ENCODE results near the gene SLC12A3. TPM values are rescaled to one million over a fixed set of nuclear protein-coding genes. Genes with fewer than 3 reads are reported as not detected.

SLC12A3 gene
- polyA plus RNA-seq, 1 donor from 2014 or later, result 1.6 TPM

GRCh38 chr16:56939801-56940200, 74.8 kb downstream of the SLC12A3 start:
- Mint-ChIP-seq H3K36me3 (peaks cover 43% of the 10 kb centered on the region), H3K27ac (peak overlapping the region in 2 of 3 donors; percentile 58 to 98), H3K4me1 (peaks cover 68 to 80% (median 79%) of the 10 kb centered on the region in 3 donors), H3K4me3 (peak overlapping the region in 3 of 4 donors; percentile 85 to 100 (median 91)), H3K9me3 (no peaks in the 10 kb centered on the region), H3K27me3 (peaks cover 4% of the 10 kb centered on the region)

DNA sequence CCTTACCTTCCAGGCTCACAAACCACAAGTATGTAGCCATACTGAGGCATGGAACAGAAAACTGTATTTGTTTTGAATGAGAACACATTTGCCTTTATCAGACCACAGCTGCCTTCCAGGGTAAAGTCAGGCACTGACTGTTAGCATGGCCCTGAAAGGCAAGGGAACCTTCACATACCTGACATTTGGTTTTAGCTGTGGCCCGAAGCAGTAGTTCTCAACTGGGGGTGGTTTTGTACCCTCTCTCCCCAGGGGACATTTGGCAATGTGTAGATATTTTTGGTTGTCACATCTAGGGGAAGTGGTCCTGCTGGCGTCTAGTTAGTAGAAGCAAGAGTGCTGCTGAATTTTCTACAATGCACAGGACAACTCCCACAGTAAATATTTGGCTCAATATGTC, 76.1 kb downstream of the SLC12A3 start:
- Mint-ChIP-seq H3K9me3 (no peaks in the 10 kb centered on the region), H3K4me1 (peaks cover 61 to 72% (median 71%) of the 10 kb centered on the region in 3 donors), H3K27ac (peak overlapping the region; percentile 58 to 98 (median 76)), H3K27me3 (peaks cover 4% of the 10 kb centered on the region), H3K36me3 (peaks cover 34% of the 10 kb centered on the region), H3K4me3 (peak overlapping the region; percentile 44 to 100 (median 84))

GRCh38 chr16:56941856-56942331, 76.9 kb downstream of the SLC12A3 start:
- Mint-ChIP-seq H3K27ac (peak overlapping the region; percentile 80 to 98 (median 97)), H3K36me3 (peaks cover 29% of the 10 kb centered on the region), H3K4me3 (peak overlapping the region in 3 of 4 donors; percentile 76 to 84 (median 77)), H3K4me1 (peaks cover 61 to 68% (median 68%) of the 10 kb centered on the region in 3 donors), H3K27me3 (peaks cover 4% of the 10 kb centered on the region), H3K9me3 (no peaks in the 10 kb centered on the region)

GRCh38 chr16:56943761-56944375, 78.9 kb downstream of the SLC12A3 start:
- H3K27me3 Mint-ChIP-seq, result peaks cover 2% of the 10 kb centered on the region
- no peaks in the 10 kb centered on the region for H3K9me3 Mint-ChIP-seq
- H3K4me3 Mint-ChIP-seq, result peak overlapping the region in 2 of 4 donors; percentile 39 to 77
- H3K36me3 Mint-ChIP-seq, result peaks cover 17% of the 10 kb centered on the region
- peaks cover 48 to 58% (median 55%) of the 10 kb centered on the region in 3 donors for H3K4me1 Mint-ChIP-seq
- peak overlapping the region; percentile 80 to 98 (median 97) for H3K27ac Mint-ChIP-seq

GRCh38 chr16:56944954-56945839, 80.2 kb downstream of the SLC12A3 start:
- H3K36me3 Mint-ChIP-seq, result peaks cover 9% of the 10 kb centered on the region
- peaks cover 35 to 55% (median 50%) of the 10 kb centered on the region in 3 donors for H3K4me1 Mint-ChIP-seq

GRCh38 chr16:56945847-56946527, 81.0 kb downstream of the SLC12A3 start:
- H3K36me3 Mint-ChIP-seq, result peaks cover 9% of the 10 kb centered on the region
- H3K4me3 Mint-ChIP-seq, result peak overlapping the region in 1 of 4 donors; percentile 39
- H3K27ac Mint-ChIP-seq, result peak overlapping the region; percentile 54 to 92 (median 80)
- peaks cover 37 to 55% (median 51%) of the 10 kb centered on the region in 3 donors for H3K4me1 Mint-ChIP-seq
- no peaks in the 10 kb centered on the region for H3K9me3 Mint-ChIP-seq
- H3K27me3 Mint-ChIP-seq, result no peaks in the 10 kb centered on the region

More at GRCh38 chr16:56944954-56945839, 80.2 kb downstream of the SLC12A3 start:
- peak overlapping the region; percentile 80 to 97 (median 80) for H3K27ac Mint-ChIP-seq
- H3K9me3 Mint-ChIP-seq, result no peaks in the 10 kb centered on the region
- no peaks in the 10 kb centered on the region for H3K27me3 Mint-ChIP-seq
- peak overlapping the region in 2 of 4 donors; percentile 12 to 64 for H3K4me3 Mint-ChIP-seq

DNA sequence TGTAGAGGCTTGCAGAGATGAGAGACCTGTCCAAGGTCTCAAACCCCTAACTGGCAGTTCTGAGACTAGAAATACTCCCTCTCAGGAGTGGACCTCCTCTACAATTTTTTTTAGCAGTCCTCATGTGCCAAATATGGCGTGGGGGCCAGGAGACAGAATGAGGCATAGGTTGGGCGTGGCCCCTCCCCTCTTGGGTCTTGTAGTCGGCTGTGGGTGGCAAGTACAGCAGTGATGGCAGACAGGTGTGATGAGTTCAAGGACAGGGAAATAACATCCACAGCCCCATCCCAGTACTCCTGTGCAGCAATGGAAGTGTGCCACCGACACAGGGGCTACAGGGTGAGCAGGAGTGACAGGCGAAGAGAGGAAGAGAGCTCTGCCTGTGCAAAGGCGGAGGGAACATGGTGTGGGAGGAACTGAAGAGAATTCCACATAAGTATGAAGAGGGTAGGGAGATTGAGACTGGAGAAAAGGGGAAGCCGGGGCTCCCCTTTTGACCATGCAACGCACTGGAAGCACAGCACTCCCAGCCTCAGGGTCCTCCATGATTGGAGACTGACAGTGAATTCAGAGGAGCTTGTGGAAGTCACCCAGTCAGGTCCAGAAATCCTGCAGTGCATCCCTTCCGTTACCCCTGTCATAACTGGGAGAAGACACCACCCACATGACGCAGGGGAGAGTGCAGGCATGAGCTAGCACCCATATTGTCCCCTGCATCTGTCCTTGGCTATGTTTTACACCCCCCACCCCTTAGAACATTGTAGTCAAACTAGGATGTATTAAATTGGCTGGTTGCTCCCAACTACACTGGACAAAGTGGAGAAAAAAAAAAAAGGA, 82.0 kb downstream of the SLC12A3 start:
- Mint-ChIP-seq H3K36me3 (peaks cover 8% of the 10 kb centered on the region), H3K27ac (peak overlapping the region; percentile 67 to 92 (median 80)), H3K4me3 (no peak overlapping the region), H3K27me3 (no peaks in the 10 kb centered on the region), H3K4me1 (peaks cover 37 to 57% (median 51%) of the 10 kb centered on the region in 3 donors), H3K9me3 (no peaks in the 10 kb centered on the region)

DNA sequence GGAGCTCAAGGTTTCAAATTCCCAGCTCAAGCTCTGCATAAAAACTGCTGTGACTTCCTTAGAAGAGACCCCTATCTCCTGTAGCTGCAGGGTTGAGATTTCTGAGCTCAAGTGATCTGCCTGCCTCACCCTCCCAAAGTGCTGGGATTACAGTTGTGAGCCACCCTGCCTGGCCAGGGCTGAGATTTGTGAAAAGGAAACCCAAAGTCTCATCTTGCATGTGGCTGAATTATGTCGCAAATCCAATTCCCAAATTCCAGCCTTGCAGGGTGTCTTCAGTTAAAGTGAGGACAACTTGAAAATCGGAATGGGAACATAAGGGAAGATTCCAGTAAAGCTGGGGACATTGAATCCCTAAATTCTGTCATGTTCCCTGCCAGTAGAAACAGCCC, 82.6 kb downstream of the SLC12A3 start:
- H3K4me3 Mint-ChIP-seq, result no peak overlapping the region
- H3K27me3 Mint-ChIP-seq, result no peaks in the 10 kb centered on the region
- peaks cover 4% of the 10 kb centered on the region for H3K36me3 Mint-ChIP-seq
- H3K27ac Mint-ChIP-seq, result peak overlapping the region; percentile 67 to 92 (median 80)
- no peaks in the 10 kb centered on the region for H3K9me3 Mint-ChIP-seq
- peaks cover 31 to 56% (median 45%) of the 10 kb centered on the region in 3 donors for H3K4me1 Mint-ChIP-seq

DNA sequence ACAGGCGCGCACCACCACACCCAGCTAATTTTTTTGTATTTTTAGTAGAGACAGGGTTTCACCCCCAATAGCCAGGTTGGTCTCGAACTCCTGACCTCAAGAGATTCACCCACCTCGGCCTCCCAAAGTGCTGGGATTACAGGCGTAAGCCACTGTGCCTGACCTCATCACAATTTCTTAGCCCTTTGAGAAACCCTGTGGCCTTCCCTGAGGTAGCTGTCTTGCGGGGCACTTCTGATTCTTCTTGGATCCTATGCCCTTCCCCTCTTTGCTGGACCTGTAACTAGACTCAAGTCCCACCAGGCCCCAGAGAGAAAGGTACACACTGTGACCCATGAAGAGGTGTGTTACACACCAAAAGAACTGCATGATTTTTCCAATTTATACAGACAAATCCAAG, 83.2 kb downstream of the SLC12A3 start:
- peak overlapping the region in 2 of 3 donors; percentile 22 to 51 for H3K27ac Mint-ChIP-seq
- no peaks in the 10 kb centered on the region for H3K9me3 Mint-ChIP-seq
- peaks cover 2% of the 10 kb centered on the region for H3K36me3 Mint-ChIP-seq
- no peak overlapping the region for H3K4me3 Mint-ChIP-seq
- H3K4me1 Mint-ChIP-seq, result peaks cover 25 to 50% (median 41%) of the 10 kb centered on the region in 3 donors
- no peaks in the 10 kb centered on the region for H3K27me3 Mint-ChIP-seq

DNA sequence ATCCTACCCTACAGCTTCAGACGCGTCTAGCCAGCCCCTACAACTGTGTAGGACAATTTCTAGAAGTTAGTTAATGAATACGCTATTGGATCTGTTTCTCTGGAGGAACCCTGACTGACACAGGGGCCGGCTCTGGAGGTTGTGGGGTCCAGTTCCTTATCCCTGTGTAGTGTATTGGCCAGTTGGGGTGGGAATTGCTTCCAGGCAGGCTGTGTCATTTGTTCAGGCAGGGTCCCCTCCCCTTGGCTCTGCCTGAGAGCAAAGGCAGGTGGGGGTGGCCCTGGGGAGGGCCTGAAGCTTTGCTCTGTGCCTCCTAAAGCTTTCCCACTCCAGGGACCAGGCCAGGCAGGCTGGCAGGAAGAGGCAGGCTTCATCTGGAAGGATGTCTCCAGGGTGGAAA, 85.0 kb downstream of the SLC12A3 start:
- Mint-ChIP-seq H3K4me3 (peak overlapping the region in 3 of 4 donors; percentile 14 to 50 (median 18)), H3K4me1 (peaks cover 21 to 39% (median 28%) of the 10 kb centered on the region in 3 donors), H3K9me3 (no peaks in the 10 kb centered on the region), H3K36me3 (no peaks in the 10 kb centered on the region), H3K27ac (peak overlapping the region in 2 of 3 donors; percentile 81 to 91), H3K27me3 (no peaks in the 10 kb centered on the region)

- Mint-ChIP-seq H3K27me3 (no peaks in the 10 kb centered on the region), H3K27ac (peak overlapping the region; percentile 81 to 94 (median 91)), H3K4me1 (peaks cover 20 to 39% (median 27%) of the 10 kb centered on the region in 3 donors), H3K4me3 (peak overlapping the region; percentile 46 to 87 (median 74)), H3K36me3 (no peaks in the 10 kb centered on the region), H3K9me3 (no peaks in the 10 kb centered on the region)
These were observed 85.4 kb downstream of the SLC12A3 start for GRCh38 chr16:56950455-56950854.

- Mint-ChIP-seq H3K36me3 (no peaks in the 10 kb centered on the region), H3K9me3 (no peaks in the 10 kb centered on the region), H3K27me3 (no peaks in the 10 kb centered on the region), H3K27ac (peak overlapping the region; percentile 81 to 94 (median 91)), H3K4me1 (peaks cover 20 to 41% (median 27%) of the 10 kb centered on the region in 3 donors), H3K4me3 (peak overlapping the region; percentile 46 to 87 (median 75))
These were observed 86.1 kb downstream of the SLC12A3 start for GRCh38 chr16:56950881-56951771.

DNA sequence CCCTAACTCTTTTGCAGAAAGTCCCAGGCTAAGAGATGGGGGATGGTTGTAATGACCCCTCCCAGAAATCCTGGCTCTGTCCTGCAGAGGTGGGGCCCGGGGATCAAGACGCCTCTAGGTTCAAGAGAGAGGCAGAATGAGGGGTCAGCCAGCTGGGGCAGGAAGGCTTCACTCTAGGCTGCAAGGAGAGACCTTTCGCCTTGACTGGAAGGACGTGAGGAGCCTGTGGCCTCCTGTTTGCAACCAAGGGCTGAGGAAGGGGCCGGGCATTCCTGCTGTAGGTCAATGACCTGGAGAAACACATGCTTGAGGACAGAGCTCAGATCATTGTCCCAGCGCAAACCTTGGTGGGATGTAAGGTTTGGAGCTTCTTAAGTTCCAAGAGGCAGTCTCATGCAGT, 88.0 kb downstream of the SLC12A3 start:
- H3K4me3 Mint-ChIP-seq, result no peak overlapping the region
- H3K27ac Mint-ChIP-seq, result peak overlapping the region in 1 of 3 donors; percentile 91
- H3K27me3 Mint-ChIP-seq, result no peaks in the 10 kb centered on the region
- no peaks in the 10 kb centered on the region for H3K9me3 Mint-ChIP-seq
- peaks cover 15 to 37% (median 23%) of the 10 kb centered on the region in 3 donors for H3K4me1 Mint-ChIP-seq
- no peaks in the 10 kb centered on the region for H3K36me3 Mint-ChIP-seq
